GM23338 (cell line): ENCODE results near the gene ESRRA. TPM values are rescaled to one million over a fixed set of nuclear protein-coding genes. Genes with fewer than 3 reads are reported as not detected.

Source experiments
- ATAC-seq: fragments of 200-7000 bp; cut with Tn5 transposase; 3 replicates; pipeline ENCODE4 v1.9.1; 2020
- DNase-seq: peaks from one replicate; pipeline ENCODE4 v3.0.0-alpha.2; 2015; ENCODE audit warnings: low spot score
- H2AFZ ChIP-seq: fragments of 200-600 bp; sonication (generic); 2 replicates; pipeline ENCODE4 v1.8.0; 2016; ENCODE audit warnings: antibody characterized with exemption, mild to moderate bottlenecking, moderate library complexity
- H3F3A ChIP-seq: fragments of 200-600 bp; sonication (generic); replicated peaks from 2 replicates; pipeline ENCODE4 v1.8.0; 2017; ENCODE audit warnings: antibody characterized with exemption, mixed run types, low read depth
- H3K27ac ChIP-seq: fragments of 200-600 bp; sonication (generic); 2 replicates; pipeline ENCODE4 v1.6.1; 2016; ENCODE audit warnings: low read depth
- H3K27me3 ChIP-seq: fragments of 200-600 bp; sonication (generic); 2 replicates; pipeline ENCODE4 v1.8.0; 2016; ENCODE audit warnings: mild to moderate bottlenecking, mixed run types, moderate library complexity; ENCODE audit not compliant: insufficient read depth
- H3K36me3 ChIP-seq: fragments of 200-600 bp; sonication (generic); 2 replicates; pipeline ENCODE4 v1.8.0; 2016; ENCODE audit warnings: mild to moderate bottlenecking; ENCODE audit not compliant: insufficient read depth
- H3K4me1 ChIP-seq: fragments of 200-600 bp; sonication (generic); 2 replicates; pipeline ENCODE4 v1.8.0; 2016; ENCODE audit warnings: mild to moderate bottlenecking, moderate library complexity; ENCODE audit not compliant: insufficient read depth
- H3K4me2 ChIP-seq: fragments of 200-600 bp; sonication (generic); 2 replicates; pipeline ENCODE4 v1.7.1; 2017; ENCODE audit warnings: mixed run types
- H3K4me3 ChIP-seq: fragments of 200-600 bp; sonication (generic); 2 replicates; pipeline ENCODE4 v1.6.1; 2016; ENCODE audit warnings: mixed run types
- H3K79me2 ChIP-seq: fragments of 200-600 bp; sonication (generic); replicated peaks from 2 replicates; pipeline ENCODE4 v1.8.0; 2017; ENCODE audit warnings: mild to moderate bottlenecking; ENCODE audit not compliant: insufficient read depth
- H3K9me2 ChIP-seq: fragments of 200-600 bp; sonication (generic); 2 replicates; pipeline ENCODE4 v1.8.0; 2017; ENCODE audit not compliant: insufficient read depth
- H4K20me1 ChIP-seq: fragments of 200-600 bp; sonication (generic); replicated peaks from 2 replicates; pipeline ENCODE4 v1.8.0; 2017; ENCODE audit warnings: mild to moderate bottlenecking; ENCODE audit not compliant: insufficient read depth
- H3K27ac Mint-ChIP-seq: 2 replicates; pipeline ENCODE4 v1.8.0; 2020; ENCODE audit warnings: inconsistent platforms, mild to moderate bottlenecking, moderate library complexity, mixed read lengths
- H3K27me3 Mint-ChIP-seq: 3 replicates; pipeline ENCODE4 v1.8.0; 2022; ENCODE audit warnings: low read depth, mild to moderate bottlenecking, moderate library complexity, mixed read lengths, inconsistent platforms; ENCODE audit not compliant: insufficient read depth, poor library complexity
- H3K36me3 Mint-ChIP-seq: 3 replicates; pipeline ENCODE4 v1.8.0; 2021; ENCODE audit warnings: low read depth, mild to moderate bottlenecking, inconsistent platforms, moderate library complexity, mixed read lengths
- H3K4me1 Mint-ChIP-seq: 3 replicates; pipeline ENCODE4 v1.8.0; 2020; ENCODE audit warnings: mild to moderate bottlenecking, inconsistent platforms, mixed read lengths
- H3K4me3 Mint-ChIP-seq: 3 replicates; pipeline ENCODE4 v1.8.0; 2021; ENCODE audit warnings: moderate library complexity, mild to moderate bottlenecking, inconsistent platforms, mixed read lengths
- H3K9me3 Mint-ChIP-seq: 3 replicates; pipeline ENCODE4 v1.8.0; 2020; ENCODE audit warnings: moderate library complexity, mild to moderate bottlenecking, inconsistent platforms, mixed read lengths
- CREB1 ChIP-seq: fragments of 250-450 bp; sonication (Bioruptor Pico); IDR thresholded peaks from 2 replicates; pipeline ENCODE4 v1.5.0; 2020; ENCODE audit warnings: low read depth, mild to moderate bottlenecking, moderate library complexity
- ETS1 ChIP-seq: IDR thresholded peaks from 2 replicates; pipeline ENCODE4 v1.6.1; 2016; ENCODE audit warnings: antibody characterized with exemption
- EZH2 ChIP-seq: fragments of 200-600 bp; sonication (generic); IDR thresholded peaks from one replicate; pipeline ENCODE4 v1.8.0; 2017; ENCODE audit warnings: antibody characterized with exemption, mild to moderate bottlenecking, low read depth; ENCODE audit not compliant: unreplicated experiment
- EZH2phosphoT487 ChIP-seq: fragments of 200-600 bp; sonication (generic); IDR thresholded peaks from one replicate; pipeline ENCODE4 v1.8.1; 2018; ENCODE audit warnings: antibody characterized with exemption; ENCODE audit not compliant: unreplicated experiment
- JUNB ChIP-seq: IDR thresholded peaks from one replicate; pipeline ENCODE4 v1.6.1; 2016; ENCODE audit warnings: antibody characterized with exemption; ENCODE audit not compliant: unreplicated experiment
- NANOG ChIP-seq: IDR thresholded peaks from 2 replicates; pipeline ENCODE4 v1.6.1; 2016; ENCODE audit warnings: antibody characterized with exemption, borderline replicate concordance
- POLR2AphosphoS5 ChIP-seq: IDR thresholded peaks from 2 replicates; pipeline ENCODE4 v1.6.1; 2016; ENCODE audit warnings: antibody characterized with exemption, low read depth
- REST ChIP-seq: IDR thresholded peaks from one replicate; pipeline ENCODE4 v1.6.1; 2018; ENCODE audit warnings: antibody characterized with exemption; ENCODE audit not compliant: unreplicated experiment
- STAT1 ChIP-seq: IDR thresholded peaks from one replicate; pipeline ENCODE4 v1.6.1; 2016; ENCODE audit warnings: antibody characterized with exemption; ENCODE audit not compliant: unreplicated experiment
- ZNF114 ChIP-seq: fragments of 250-450 bp; sonication (Bioruptor Pico); IDR thresholded peaks from 2 replicates; pipeline ENCODE4 v1.5.0; 2020; ENCODE audit warnings: mild to moderate bottlenecking, moderate library complexity
- ZNF331 ChIP-seq: fragments of 250-450 bp; sonication (Bioruptor Pico); IDR thresholded peaks from 2 replicates; pipeline ENCODE4 v1.5.0; 2020; ENCODE audit warnings: low read depth, mild to moderate bottlenecking, moderate library complexity
- polyA plus RNA-seq: library from polyadenylated mRNA; unstranded; fragments of >200 nt; fragmentation: Nextera tagmentation; extraction: Ambion mirVana; gene quantifications from 2 replicates; pipeline ENCODE4 v1.2.1, GENCODE V29; 2016
- total RNA-seq: library from RNA; depleted of rRNA; stranded (reverse); fragments of >200 nt; shearing (Covaris generic); gene quantifications from 2 replicates; pipeline ENCODE4 v1.2.3, GENCODE V29; 2014
- TF ChIP-seq, protein P1 (sequence below): fragments of 250-450 bp; sonication (Bioruptor Pico); IDR thresholded peaks from 2 replicates; pipeline ENCODE4 v1.5.0; 2020; ENCODE audit warnings: mild to moderate bottlenecking, moderate library complexity
- TF ChIP-seq, protein P2 (sequence below), 2 experiments: fragments of 200-600 bp in 1 of 2; sonication (generic) in 1 of 2; conservative IDR thresholded peaks; 2 replicates each; pipeline versions ENCODE4 v1.5.1 to v1.6.1; 2016 to 2017; ENCODE audit warnings: antibody characterized with exemption in 2 of 2, low read depth in 2 of 2, mild to moderate bottlenecking in 2 of 2, moderate library complexity in 1 of 2

ESRRA gene
- total and polyA plus RNA-seq, 2 experiments from 2014 or later, result 13.7 to 55.1 TPM

DNA sequence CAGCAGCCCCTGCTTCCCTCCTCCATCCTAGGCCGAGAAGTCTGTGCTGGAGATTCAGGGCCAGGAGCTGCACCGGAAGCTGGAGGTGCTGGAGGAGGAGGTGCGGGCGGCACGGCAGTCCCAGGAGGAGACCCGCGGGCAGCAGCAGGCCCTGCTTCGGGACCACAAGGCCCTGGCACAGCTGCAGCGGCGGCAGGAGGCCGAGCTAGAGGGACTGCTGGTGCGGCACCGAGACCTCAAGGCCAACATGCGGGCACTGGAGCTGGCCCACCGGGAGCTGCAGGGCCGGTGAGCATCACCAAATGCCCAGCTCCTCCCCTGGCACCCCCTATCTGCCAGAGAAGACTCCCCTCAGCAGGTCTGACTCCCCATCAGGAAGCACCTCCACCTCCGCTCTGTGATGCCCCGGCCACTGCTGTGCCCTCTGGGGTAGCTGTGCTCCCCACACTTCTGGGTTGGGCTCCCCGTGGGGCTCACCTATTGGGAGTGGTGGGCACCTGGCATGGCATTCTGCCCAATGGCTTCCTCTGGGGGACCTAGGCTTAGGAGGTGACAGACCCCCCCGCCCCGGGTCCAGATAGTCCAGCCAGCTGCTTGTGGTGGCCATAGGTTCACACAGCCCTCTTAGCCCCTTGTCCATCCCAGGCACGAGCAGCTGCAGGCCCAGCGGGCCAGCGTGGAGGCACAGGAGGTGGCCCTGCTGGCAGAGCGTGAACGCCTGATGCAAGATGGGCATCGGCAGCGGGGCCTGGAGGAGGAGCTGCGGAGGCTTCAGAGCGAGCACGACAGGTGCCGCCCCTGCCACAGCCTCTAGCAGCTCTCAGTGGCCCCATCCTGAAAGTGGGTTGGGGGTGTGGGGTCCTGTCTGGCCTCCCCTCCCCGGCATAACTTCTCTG is 47.0 kb downstream of the ESRRA start:
- H2AFZ ChIP-seq, result no peak overlapping the region
- no peak overlapping the region for H3K4me3 ChIP-seq
- Mint-ChIP-seq H3K4me1 (peaks cover 12% of the 10 kb centered on the region), H3K27ac (no peak overlapping the region), H3K4me3 (no peak overlapping the region), H3K27me3 (peaks cover 13% of the 10 kb centered on the region), H3K9me3 (no peaks in the 10 kb centered on the region), H3K36me3 (no peaks in the 10 kb centered on the region; the same call in 2 of the 3 replicates)
- no peak overlapping the region for H3K4me2 ChIP-seq
- TF ChIP-seq REST, result no peak
- TF ChIP-seq, protein P1, sequence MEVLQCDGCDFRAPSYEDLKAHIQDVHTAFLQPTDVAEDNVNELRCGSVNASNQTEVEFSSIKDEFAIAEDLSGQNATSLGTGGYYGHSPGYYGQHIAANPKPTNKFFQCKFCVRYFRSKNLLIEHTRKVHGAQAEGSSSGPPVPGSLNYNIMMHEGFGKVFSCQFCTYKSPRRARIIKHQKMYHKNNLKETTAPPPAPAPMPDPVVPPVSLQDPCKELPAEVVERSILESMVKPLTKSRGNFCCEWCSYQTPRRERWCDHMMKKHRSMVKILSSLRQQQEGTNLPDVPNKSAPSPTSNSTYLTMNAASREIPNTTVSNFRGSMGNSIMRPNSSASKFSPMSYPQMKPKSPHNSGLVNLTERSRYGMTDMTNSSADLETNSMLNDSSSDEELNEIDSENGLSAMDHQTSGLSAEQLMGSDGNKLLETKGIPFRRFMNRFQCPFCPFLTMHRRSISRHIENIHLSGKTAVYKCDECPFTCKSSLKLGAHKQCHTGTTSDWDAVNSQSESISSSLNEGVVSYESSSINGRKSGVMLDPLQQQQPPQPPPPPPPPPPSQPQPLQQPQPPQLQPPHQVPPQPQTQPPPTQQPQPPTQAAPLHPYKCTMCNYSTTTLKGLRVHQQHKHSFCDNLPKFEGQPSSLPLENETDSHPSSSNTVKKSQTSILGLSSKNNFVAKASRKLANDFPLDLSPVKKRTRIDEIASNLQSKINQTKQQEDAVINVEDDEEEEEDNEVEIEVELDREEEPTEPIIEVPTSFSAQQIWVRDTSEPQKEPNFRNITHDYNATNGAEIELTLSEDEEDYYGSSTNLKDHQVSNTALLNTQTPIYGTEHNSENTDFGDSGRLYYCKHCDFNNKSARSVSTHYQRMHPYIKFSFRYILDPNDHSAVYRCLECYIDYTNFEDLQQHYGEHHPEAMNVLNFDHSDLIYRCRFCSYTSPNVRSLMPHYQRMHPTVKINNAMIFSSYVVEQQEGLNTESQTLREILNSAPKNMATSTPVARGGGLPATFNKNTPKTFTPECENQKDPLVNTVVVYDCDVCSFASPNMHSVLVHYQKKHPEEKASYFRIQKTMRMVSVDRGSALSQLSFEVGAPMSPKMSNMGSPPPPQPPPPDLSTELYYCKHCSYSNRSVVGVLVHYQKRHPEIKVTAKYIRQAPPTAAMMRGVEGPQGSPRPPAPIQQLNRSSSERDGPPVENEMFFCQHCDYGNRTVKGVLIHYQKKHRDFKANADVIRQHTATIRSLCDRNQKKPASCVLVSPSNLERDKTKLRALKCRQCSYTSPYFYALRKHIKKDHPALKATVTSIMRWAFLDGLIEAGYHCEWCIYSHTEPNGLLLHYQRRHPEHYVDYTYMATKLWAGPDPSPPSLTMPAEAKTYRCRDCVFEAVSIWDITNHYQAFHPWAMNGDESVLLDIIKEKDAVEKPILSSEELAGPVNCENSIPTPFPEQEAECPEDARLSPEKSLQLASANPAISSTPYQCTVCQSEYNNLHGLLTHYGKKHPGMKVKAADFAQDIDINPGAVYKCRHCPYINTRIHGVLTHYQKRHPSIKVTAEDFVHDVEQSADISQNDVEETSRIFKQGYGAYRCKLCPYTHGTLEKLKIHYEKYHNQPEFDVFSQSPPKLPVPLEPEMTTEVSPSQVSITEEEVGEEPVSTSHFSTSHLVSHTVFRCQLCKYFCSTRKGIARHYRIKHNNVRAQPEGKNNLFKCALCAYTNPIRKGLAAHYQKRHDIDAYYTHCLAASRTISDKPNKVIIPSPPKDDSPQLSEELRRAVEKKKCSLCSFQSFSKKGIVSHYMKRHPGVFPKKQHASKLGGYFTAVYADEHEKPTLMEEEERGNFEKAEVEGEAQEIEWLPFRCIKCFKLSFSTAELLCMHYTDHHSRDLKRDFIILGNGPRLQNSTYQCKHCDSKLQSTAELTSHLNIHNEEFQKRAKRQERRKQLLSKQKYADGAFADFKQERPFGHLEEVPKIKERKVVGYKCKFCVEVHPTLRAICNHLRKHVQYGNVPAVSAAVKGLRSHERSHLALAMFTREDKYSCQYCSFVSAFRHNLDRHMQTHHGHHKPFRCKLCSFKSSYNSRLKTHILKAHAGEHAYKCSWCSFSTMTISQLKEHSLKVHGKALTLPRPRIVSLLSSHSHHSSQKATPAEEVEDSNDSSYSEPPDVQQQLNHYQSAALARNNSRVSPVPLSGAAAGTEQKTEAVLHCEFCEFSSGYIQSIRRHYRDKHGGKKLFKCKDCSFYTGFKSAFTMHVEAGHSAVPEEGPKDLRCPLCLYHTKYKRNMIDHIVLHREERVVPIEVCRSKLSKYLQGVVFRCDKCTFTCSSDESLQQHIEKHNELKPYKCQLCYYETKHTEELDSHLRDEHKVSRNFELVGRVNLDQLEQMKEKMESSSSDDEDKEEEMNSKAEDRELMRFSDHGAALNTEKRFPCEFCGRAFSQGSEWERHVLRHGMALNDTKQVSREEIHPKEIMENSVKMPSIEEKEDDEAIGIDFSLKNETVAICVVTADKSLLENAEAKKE (CRISPR knock-in tag), result no peak
- TF ChIP-seq CREB1, result no peak
- no peak for TF ChIP-seq NANOG
- TF ChIP-seq ZNF114 (CRISPR knock-in tag), result no peak
- no peak for TF ChIP-seq ETS1
- TF ChIP-seq STAT1, result no peak
- no peak for TF ChIP-seq EZH2
- no peak for TF ChIP-seq POLR2AphosphoS5
- TF ChIP-seq JUNB, result no peak
- TF ChIP-seq ZNF331, result no peak
- TF ChIP-seq, protein P2, sequence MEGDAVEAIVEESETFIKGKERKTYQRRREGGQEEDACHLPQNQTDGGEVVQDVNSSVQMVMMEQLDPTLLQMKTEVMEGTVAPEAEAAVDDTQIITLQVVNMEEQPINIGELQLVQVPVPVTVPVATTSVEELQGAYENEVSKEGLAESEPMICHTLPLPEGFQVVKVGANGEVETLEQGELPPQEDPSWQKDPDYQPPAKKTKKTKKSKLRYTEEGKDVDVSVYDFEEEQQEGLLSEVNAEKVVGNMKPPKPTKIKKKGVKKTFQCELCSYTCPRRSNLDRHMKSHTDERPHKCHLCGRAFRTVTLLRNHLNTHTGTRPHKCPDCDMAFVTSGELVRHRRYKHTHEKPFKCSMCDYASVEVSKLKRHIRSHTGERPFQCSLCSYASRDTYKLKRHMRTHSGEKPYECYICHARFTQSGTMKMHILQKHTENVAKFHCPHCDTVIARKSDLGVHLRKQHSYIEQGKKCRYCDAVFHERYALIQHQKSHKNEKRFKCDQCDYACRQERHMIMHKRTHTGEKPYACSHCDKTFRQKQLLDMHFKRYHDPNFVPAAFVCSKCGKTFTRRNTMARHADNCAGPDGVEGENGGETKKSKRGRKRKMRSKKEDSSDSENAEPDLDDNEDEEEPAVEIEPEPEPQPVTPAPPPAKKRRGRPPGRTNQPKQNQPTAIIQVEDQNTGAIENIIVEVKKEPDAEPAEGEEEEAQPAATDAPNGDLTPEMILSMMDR (conservative IDR thresholded peaks at IDR 0.05; ENCODE audit: low read depth in 2 of 2), result no peak
- no peak for TF ChIP-seq EZH2phosphoT487
- H4K20me1 ChIP-seq, result no peaks in the 10 kb centered on the region
- ATAC-seq, result no peak
- DNase-seq, result no peak
- no peaks in the 10 kb centered on the region for H3K79me2 ChIP-seq
- H3K27ac ChIP-seq, result no peak overlapping the region
- H3F3A ChIP-seq, result 0 out of 2 replicates have a peak, but pooled peaks cover 6% of the 10 kb centered on the region
- H3K9me2 ChIP-seq, result no peaks in the 10 kb centered on the region
- H3K36me3 ChIP-seq, result no peaks in the 10 kb centered on the region
- H3K27me3 ChIP-seq, result no peaks in the 10 kb centered on the region
- H3K4me1 ChIP-seq, result peaks cover 7% of the 10 kb centered on the region; the same call in 1 of the 2 replicates
